SK-N-DZ (cell line): ENCODE measurements around the gene CWF19L1. TPM values are rescaled to one million over a fixed set of nuclear protein-coding genes. Genes with fewer than 3 reads are reported as not detected.
"Not testable (repeated sequence)": the region's sequence is repeated elsewhere in the genome, so short reads cannot be mapped to it uniquely, and the experiment has no call there.

ENCODE experiments used
- DNase-seq: peaks from one replicate; pipeline ENCODE4 v3.0.0-alpha.2; 2015; ENCODE audit warnings: low spot score
- polyA plus RNA-seq, 2 experiments: library from polyadenylated mRNA; depleted of rRNA; stranded (reverse); fragments of >200 nt; gene quantifications; 2 replicates each; pipeline ENCODE4 v1.2.3, GENCODE V29; 2014

CWF19L1 gene
- 39.0 and 47.7 TPM in 2 replicates for polyA plus RNA-seq (2014; cell fraction: cytosol; rRNA removed)
- polyA plus RNA-seq (2014; cell fraction: nucleus; rRNA removed): 30.4 and 32.1 TPM in 2 replicates

DNA sequence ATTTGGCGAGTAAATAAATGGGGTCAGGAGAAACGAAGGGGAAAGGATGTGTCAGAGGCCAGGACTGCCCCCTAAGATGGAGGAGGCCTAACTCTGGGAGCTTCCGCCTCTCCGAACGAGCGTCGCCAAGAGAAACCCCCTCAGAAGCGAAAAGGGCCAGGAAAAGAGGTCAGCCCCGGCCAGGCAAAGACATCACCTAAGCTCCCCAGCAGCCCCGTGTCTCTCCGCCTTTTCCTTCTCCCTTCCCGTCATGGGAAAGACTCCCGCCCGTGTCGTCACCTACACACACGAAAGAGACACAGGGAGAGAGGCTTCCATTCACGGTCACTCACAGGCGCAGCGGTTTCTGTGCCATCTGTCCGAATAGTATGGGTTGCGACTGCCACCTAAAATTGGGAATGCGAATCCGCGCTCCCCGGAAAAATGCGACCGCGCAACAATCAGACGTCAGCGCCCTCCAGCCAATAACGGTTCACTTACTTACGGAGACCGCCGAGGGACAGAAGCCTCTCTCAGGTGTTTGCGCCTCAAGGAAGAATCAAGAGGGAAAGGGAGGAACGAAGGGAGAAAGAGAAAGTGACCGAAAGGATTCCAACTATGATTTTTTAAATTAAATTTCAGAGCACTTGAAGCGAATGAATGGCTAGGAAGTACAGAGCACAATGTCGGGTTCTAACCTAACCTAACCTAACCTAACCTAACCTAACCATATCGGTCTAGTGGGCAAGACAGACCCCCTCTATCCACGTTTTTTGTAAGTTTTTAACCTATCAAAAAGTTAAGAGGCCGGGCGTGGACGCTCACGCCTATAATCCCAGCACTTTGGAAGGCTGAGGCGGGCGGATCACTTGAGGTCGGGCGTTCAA is at the start of gene CWF19L1:
CWF19L1 (minus strand) TSS at position 400 of the 866 bp plus-strand sequence; CDS start at position 355, 45 bp downstream.
- DNase-seq: peak; percentile 83

DNA sequence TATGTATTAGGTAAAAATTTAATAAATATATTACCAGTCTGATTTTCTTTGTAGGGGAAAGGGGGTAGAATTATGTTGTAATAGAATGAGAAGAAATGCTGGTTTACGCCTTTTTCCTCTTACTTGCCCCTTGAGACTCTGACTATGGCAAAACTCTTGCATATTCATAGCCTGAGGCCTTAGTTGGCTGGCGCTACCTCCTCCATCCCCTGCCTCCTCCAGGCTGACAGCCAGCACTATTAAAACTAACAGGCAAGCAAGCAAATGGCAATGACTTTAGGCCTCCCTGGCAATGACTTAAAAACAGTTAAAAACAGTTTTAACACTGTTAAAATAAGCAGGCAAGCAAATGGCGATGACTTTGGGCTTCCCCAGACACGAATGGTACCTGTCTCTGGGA is 48.2 kb upstream of the CWF19L1 start:
- no peak for DNase-seq

DNA sequence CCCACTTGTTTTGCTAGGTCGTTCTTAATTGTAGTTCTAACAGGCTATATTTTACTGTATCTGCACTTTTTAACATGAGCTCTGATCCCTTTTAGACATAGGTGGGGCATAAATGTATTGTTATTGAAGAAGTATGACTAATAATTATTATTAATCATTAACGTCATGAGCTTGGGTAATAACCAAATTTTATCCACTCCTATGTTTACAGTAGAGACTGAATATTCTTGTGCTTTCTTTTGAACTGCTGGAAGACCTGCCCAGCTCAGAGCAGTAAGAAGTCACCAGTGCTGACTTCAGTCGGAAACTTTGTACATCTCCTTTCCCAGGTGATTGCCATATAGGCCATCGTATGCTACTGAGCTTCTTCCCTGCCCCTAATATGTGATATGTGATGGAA is 43.9 kb upstream of the CWF19L1 start:
- no peak for DNase-seq

DNA sequence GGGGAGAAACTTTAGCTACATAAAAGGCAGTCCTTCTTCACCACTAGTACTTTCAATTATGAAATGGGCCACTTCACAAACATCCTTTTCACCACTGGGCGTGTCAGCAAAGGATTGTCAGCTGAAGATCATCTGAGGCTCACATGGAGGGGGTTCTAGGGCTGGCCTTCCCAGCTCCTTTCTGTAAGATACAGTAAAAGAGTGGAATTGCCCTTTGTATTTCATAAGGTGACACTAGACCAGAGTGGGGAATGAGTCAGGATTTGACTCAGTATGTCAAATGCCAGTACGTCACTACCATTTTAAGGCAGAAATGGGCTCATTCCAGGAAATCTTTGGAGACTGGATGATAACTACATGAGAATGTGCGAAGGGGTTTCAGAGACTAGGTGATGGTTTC is 40.2 kb upstream of the CWF19L1 start:
- DNase-seq: no peak

DNA sequence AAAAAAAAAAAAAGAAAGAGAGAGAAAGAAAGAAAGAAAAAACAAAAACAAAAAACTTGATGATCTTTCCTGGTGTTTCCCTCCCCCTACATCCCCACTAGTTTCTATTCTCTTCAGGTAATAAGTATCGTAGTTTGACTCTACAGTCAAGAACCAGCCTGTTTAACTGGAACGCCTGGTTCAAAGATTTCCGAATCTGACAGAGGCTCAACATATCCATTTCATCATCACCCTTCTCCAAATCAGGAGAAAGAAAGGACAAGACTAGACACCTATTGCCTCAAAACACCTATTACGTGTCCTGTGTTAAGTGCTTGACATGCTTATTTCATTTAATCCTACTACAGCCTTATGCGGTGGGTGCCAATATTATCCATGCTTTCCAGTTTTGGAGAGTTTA is 39.4 kb upstream of the CWF19L1 start:
- DNase-seq: no peak

DNA sequence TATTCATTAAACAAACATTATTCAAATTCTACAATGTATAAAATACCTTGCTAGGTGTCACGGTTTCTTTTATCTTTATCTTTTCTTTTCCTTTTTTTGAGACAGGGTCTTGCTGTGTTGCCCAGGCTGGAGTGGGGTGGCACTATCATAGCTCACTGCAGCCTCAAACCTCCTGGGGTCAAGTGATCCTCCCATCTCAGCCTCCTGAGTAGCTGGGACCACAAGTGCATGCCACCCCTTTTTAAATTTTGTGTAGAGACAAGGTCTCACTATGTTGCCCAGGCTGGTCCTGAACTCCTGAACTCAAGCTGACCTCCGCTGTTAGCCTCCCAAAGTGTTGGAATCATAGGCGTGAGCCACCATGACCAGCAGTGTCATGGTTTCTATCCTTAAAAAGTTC is 37.0 kb upstream of the CWF19L1 start:
- no peak for DNase-seq

DNA sequence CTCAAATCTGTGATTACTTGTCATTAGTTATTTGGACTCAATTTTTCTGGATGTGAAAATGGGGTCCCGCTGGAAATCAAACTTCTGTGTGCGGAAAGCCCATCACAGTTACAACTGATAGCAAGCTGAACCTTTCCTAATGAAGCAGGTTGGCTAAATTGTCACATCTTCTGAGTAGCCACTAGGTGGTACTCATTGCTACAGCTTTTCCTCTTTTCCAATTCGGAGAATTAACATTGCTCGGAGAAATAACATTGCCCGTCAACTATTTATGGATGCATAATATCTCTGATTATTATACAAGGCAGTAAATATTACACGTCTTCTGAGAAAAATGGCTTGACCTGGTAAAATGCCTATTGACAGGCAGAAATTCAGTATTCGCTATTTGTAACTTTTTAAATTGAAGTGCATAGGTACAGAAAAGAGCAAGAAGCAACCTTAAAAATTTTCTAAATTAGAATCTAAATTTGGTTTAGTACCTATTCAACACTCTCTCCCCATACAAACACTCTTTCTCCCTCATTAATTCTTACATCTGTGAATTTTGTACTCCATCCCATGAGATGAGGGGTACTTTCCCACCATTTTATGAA is 36.4 kb upstream of the CWF19L1 start:
- peak; percentile 29 for DNase-seq

DNA sequence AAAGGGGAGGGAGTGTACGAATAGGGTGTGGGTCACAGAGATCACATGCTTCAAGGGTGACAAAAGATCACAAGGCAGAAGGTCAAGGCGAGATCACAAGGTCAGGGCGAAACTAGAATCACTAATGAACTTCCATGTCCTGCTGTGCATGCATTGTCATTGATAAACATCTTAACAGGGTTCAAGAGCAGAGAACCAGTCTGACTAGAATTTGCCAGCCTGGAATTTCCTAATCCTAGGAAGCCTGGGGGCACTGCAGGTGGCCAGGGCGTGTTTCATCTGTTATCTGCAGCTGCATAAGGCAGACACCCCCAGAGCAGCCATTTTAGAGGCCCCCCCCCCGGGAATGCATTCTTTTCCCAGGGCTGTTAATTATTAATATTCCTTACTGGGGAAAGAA is 33.7 kb upstream of the CWF19L1 start:
- DNase-seq: not testable (repeated sequence)

DNA sequence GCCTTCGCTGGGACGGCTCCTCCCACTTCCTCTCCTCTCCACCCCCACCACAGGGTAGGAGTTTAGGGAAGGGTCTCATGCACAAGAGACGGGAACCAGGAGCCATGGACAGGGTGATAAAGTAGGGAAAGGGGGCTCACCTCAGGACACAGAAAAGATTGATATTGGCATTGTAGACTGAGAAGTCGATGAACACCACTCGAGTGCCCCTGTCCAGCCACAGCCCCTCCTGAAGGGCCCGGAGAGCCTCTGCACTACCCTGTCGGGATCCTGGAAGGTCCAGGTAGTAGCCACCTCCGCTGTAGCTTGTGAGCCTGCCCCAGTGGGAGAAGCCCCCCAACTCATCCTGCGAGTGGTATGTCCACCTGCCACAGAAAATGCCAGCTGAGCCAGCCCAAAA is 29.8 kb upstream of the CWF19L1 start:
- DNase-seq: no peak

DNA sequence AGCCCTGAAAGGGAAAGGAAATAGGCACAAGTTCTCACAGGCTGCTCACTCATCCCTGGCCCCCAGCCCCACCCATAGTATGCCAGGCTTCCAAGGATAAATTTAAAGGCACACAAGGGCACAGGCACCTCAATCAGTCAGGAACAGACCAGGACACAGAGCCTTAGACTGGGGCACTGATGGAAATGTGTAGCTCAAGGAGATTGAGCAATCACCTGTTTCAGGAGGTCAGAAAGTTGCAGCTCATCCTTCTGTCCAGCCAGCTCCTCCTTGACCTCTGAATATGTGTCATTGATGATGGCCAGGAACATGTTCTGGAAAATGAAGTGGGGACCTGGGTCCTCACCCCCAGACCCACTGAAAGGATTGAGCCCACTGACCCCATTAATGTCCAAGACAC is 25.6 kb upstream of the CWF19L1 start:
- no peak for DNase-seq

DNA sequence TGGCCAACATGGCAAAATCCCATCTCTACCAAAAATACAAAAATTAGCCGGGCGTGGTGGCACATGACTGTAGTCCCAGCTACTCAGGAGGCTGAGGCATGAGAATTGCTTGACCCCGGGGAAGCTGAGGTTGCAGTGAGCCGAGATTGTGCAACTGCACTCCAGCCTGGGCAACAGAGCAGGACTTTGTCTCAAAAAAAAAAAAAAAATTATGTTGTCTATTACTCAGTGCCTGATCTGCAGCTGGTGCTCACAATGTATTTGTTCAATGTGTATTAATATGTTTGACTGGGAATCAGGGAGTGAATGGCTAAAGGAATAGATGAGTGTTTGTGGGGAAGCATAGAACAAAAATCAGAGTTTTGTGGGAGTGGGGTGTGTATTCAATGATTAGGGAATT is 24.9 kb upstream of the CWF19L1 start:
- DNase-seq: not testable (repeated sequence)

DNA sequence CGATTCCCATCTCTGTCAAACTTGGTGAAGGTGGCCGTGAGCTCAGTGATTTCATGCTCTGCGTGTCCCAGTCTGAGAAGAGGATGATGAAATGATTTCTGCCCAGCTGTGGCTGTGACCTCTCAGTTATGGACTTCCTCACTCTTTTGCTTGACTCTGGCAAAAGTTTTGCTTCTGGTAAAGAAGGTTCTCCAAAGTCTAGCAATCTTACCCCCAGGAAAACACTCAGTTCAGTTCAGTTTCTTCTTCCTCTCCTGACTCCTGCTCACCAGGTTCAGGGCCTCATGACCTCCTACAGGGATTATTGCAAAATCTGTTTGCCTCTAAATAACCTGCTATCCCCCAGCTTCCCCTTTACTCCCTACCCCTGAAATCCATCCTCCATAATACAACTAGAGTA is 23.9 kb upstream of the CWF19L1 start:
- no peak for DNase-seq

DNA sequence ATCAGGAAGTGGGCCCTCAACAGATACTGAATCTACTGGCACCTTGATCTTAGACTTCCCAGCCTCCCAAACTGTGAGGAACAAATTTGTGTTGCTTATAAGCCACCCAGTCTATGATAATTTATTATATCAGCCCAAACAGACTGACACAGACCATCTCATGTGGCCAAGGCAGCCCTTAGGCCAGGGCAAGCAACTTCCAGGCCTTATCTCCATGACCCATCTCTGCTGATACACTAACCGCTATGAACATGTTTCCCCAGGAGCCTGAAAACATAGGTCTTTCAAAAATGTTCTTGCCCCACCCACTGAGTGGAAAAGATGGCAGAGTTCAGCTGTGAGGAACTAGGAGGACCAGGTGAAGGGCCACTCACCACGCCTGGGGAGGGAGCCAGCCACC is 22.2 kb upstream of the CWF19L1 start:
- peak; percentile 20 for DNase-seq

DNA sequence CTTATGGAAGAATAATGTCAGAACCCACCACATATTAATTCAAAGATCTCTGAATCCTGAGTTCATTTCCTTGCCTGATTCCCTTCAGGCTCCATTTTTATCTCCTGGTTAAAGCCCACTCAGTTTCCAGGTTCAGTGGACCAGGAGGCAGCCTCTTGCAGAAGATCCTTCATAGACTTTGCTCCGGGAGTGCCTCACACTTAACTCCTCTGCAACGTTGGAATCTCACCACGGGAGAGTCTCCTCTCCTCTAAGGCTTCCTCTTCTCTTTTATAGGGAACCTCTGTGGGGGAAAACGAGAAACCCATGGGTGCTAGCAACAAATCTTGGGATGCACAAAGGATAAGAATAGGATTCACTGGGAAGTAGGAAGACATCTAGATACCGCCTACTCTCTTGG is 20.8 kb upstream of the CWF19L1 start:
- DNase-seq: no peak

DNA sequence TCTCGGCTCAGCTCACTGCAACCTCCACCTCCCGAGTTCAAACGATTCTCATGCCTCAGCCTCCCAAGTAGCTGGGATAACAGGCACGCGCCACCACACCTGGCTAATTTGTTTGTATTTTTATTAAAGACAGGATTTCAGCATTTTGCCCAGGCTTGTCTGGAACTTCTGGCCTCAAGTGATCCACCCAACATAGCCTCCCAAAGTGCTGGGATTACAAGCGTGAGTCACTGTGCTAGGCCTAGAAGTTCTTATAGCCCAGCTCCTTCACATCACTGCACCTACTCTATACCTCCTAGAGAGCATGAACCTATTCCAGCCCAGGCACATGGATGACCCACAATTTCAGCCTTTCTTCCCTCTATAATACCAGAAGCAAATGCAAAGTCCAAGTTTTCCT is 20.3 kb upstream of the CWF19L1 start:
- DNase-seq: no peak

DNA sequence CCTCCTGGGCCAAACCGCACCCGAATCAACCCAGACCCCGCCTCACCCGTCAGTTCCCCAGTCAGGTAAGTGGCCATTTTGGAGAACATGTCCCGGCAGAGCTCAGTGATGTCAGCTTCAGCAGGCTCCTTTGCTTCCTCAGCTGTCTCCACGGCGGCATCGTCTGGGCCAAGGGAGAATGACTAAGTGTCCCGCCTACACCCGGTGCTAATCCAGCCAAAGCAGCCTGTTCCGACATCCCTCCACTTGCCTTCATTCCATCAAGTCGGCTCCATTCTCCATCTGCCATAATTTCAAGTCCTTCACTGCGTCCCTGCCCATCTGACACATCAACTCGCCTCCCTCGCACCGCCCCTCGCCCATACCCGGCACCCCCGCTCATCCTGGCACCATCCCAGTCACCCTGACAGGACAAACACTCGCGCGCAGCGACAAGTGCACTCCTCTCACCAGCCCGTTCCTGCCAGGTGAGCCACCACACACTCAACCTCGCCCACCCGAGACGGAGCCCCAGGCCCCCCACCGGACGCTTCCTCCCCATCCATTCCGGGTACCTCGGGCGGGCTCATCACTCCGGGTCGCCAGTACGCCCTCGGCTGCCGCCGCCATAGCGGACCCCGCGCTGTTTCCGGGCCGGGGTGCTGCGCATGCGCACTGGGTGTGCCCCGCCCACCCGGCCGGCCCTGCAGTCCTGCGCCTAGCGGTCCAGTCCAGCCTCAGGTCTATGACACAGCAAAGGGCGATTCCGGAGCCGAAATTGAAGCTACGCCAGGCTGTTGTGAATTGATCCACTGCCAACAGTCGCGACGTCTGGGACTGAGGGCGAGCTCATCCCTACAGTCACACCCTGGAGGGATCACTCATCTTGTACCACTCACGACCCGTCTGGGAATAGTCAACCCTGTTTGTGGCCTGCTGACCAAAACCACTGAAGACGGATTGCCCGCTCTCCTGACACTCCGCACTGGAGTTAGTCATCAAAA is 18.9 kb upstream of the CWF19L1 start, which contains the start of gene BLOC1S2:
BLOC1S2 (minus strand) TSS at position 630 of the 983 bp plus-strand sequence; CDS start at position 609, 21 bp downstream.
- peak; percentile 83 for DNase-seq

DNA sequence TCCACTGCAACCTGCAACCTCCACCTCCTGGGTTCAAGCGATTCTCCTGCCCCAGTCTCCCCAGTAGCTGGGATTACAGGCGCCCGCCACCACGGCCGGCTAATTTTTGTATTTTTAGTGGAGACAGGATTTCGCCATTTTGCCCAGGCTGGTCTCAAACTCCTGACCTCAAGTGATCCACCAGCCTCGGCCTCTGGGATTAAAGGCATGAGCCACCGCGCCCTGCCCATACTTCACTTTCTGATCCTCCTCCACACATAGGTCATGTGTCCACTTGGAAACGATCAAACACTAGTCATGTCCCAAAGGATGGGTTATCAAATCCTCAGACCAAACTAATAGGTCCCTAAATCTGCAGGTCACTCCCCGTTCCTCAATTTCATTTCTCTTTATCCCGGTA is 17.9 kb upstream of the CWF19L1 start:
- not testable (repeated sequence) for DNase-seq

DNA sequence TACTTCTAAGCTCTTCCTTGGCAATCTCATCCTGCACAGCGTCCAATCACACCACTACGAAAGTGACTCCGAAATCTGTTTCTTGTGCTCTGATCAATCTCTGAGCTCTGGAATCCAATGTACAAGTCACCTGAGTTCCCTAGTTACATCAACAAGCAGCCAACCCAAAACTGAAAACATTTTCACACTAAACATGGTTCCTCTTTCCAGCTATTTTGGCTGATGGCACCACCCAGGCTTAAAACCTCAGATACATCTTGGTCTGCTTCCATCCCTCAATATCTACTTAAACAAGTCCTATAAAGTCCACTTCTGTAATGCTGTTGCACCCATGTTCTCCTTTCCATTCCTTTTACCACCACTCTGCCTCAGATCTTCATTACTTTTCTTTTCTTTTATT is 15.5 kb upstream of the CWF19L1 start:
- no peak for DNase-seq

DNA sequence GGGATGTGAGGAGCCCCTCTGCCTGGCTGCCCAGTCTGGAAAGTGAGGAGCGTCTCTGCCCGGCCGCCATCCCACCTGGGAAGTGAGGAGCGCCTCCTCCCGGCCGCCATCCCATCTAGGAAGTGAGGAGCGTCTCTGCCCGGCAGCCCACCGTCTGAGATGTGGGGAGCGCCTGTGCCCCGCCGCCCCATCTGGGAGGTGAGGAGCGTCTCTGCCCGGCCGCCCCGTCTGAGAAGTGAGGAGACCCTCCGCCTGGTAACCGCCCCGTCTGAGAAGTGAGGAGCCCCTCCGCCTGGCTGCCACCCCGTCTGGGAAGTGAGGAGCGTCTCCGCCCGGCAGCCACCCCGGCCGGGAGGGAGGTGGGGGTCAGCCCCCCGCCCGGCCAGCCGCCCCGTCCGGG is 9.5 kb upstream of the CWF19L1 start:
- not testable (repeated sequence) for DNase-seq

DNA sequence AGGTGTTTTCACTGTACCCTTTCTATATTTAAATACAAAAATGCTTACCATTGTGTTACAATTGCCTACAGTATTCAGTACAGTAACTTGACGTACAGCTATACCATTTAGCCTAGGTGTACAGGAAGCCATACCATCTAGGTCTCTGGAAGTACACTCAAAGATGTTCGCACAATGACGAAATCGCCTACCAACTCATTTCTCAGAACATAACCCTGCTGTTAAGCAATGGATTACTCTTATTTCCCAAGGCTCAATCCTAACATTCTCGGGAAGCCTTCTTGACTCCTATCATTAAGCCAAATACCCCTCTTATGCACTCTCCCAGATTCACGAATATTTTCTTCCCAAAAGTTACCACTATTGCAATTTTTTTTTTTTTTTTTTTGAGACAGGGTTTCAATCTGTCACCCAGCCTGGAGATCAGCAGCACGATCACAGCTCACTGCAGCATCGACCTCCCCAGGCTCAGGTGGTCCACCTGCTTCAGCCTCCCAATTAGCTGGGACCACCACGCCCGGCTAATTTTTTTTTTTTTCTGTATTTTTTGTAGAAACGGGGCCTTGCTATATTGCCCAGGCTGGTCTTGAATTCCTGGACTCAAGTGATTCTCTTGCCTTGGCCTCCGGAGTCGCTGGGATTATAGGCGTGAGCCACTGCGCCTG is 1.5 kb downstream of the CWF19L1 start:
- no peak for DNase-seq

DNA sequence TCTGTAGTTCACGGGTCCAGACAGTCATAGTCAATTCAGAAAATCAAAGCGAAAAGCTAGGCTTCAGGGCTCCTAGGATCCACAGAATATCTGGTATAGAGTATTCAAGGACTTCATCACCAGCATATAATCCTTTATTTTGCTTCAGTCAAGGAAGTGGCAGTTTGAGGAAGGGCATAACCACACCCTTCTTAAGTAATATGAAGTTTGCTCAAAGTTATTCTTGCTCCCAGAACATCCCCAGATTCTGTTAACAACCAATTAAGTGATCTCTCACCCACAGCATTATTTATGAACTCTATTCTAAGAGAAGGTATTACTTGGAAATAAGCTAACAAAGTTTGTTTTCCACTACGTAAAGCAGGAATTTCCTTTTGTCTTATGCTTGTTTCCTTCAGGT is 13.2 kb downstream of the CWF19L1 start:
- no peak for DNase-seq
